Chondrocyte (in vitro differentiated cells): ENCODE data around the gene ABI2. TPM values are rescaled to one million over a fixed set of nuclear protein-coding genes. Genes with fewer than 3 reads are reported as not detected.
"Not testable (repeated sequence)": the region's sequence is repeated elsewhere in the genome, so short reads cannot be mapped to it uniquely, and the experiment has no call there.

ENCODE experiments used
- DNase-seq: peaks from one replicate; pipeline ENCODE4 v3.0.0; 2021; ENCODE audit warnings: mixed read lengths, low spot score
- H3K27ac Mint-ChIP-seq: one replicate; pipeline ENCODE4 v1.8.0; 2021; ENCODE audit warnings: mild to moderate bottlenecking, moderate library complexity, mixed read lengths; ENCODE audit not compliant: unreplicated experiment
- H3K27me3 Mint-ChIP-seq: 2 replicates; pipeline ENCODE4 v1.8.0; 2021; ENCODE audit warnings: low read depth, mixed read lengths
- H3K36me3 Mint-ChIP-seq: 2 replicates; pipeline ENCODE4 v1.8.0; 2021; ENCODE audit warnings: low read depth, mixed read lengths
- H3K4me1 Mint-ChIP-seq: 2 replicates; pipeline ENCODE4 v1.8.0; 2021; ENCODE audit warnings: low read depth, mild to moderate bottlenecking, mixed read lengths
- H3K4me3 Mint-ChIP-seq: one replicate; pipeline ENCODE4 v1.8.0; 2021; ENCODE audit warnings: mild to moderate bottlenecking, moderate library complexity, mixed read lengths; ENCODE audit not compliant: unreplicated experiment
- H3K9me3 Mint-ChIP-seq: 2 replicates; pipeline ENCODE4 v1.8.0; 2021; ENCODE audit warnings: low read depth, mixed read lengths
- CTCF ChIP-seq: fragments of 200-600 bp; sonication (generic); IDR thresholded peaks from 2 replicates; pipeline ENCODE4 v1.5.0; 2021; ENCODE audit warnings: antibody characterized with exemption, mild to moderate bottlenecking, moderate library complexity
- total RNA-seq: library from RNA; stranded (reverse); gene quantifications from 3 replicates; pipeline ENCODE4 v1.2.1, GENCODE V29; 2021

Gene ABI2
- total RNA-seq, 1 donor from 2014 or later: 48.1 TPM

- Mint-ChIP-seq H3K4me1 (peaks cover 28% of the 10 kb centered on the region), H3K9me3 (no peaks in the 10 kb centered on the region), H3K27ac (peak overlapping the region; percentile 84), H3K27me3 (no peaks in the 10 kb centered on the region), H3K36me3 (no peaks in the 10 kb centered on the region), H3K4me3 (peak overlapping the region; percentile 93)
- DNase-seq: no peak
- TF ChIP-seq CTCF: no peak
Observed at GRCh38 chr2:203328760-203329540, 756 bp downstream of the ABI2 start.

- H3K27ac Mint-ChIP-seq: peak overlapping the region; percentile 30
- H3K4me1 Mint-ChIP-seq: peaks cover 28% of the 10 kb centered on the region
- peaks cover 2% of the 10 kb centered on the region for H3K36me3 Mint-ChIP-seq
- H3K27me3 Mint-ChIP-seq: no peaks in the 10 kb centered on the region
- no peak for DNase-seq
- TF ChIP-seq CTCF: no peak
- peak overlapping the region; percentile 14 for H3K4me3 Mint-ChIP-seq
- no peaks in the 10 kb centered on the region for H3K9me3 Mint-ChIP-seq
Observed at GRCh38 chr2:203330434-203330833, 2.2 kb downstream of the ABI2 start.

- H3K36me3 Mint-ChIP-seq: peaks cover 4% of the 10 kb centered on the region
- TF ChIP-seq CTCF: no peak
- H3K4me3 Mint-ChIP-seq: no peak overlapping the region
- H3K27me3 Mint-ChIP-seq: no peaks in the 10 kb centered on the region
- no peaks in the 10 kb centered on the region for H3K9me3 Mint-ChIP-seq
- no peak for DNase-seq
- H3K27ac Mint-ChIP-seq: no peak overlapping the region
- peaks cover 29% of the 10 kb centered on the region for H3K4me1 Mint-ChIP-seq
Observed at GRCh38 chr2:203338322-203338721, 10.1 kb downstream of the ABI2 start.

- DNase-seq: no peak
- Mint-ChIP-seq H3K9me3 (no peaks in the 10 kb centered on the region), H3K4me1 (peaks cover 29% of the 10 kb centered on the region), H3K27ac (peak overlapping the region; percentile 81), H3K4me3 (no peak overlapping the region), H3K36me3 (peaks cover 2% of the 10 kb centered on the region), H3K27me3 (no peaks in the 10 kb centered on the region)
- TF ChIP-seq CTCF: no peak
Observed at GRCh38 chr2:203340791-203341487, 12.7 kb downstream of the ABI2 start.

- DNase-seq: no peak
- Mint-ChIP-seq H3K4me1 (peaks cover 28% of the 10 kb centered on the region), H3K27ac (no peak overlapping the region), H3K4me3 (no peak overlapping the region), H3K27me3 (no peaks in the 10 kb centered on the region), H3K9me3 (no peaks in the 10 kb centered on the region), H3K36me3 (no peaks in the 10 kb centered on the region)
- no peak for TF ChIP-seq CTCF
Observed at GRCh38 chr2:203341741-203342310, 13.6 kb downstream of the ABI2 start.

GRCh38 chr2:203342374-203342773 is 14.2 kb downstream of the ABI2 start:
- not testable (repeated sequence) for H3K27me3 Mint-ChIP-seq, H3K4me3 Mint-ChIP-seq, DNase-seq, H3K9me3 Mint-ChIP-seq, H3K36me3 Mint-ChIP-seq, H3K27ac Mint-ChIP-seq
- peaks cover 23% of the 10 kb centered on the region for H3K4me1 Mint-ChIP-seq
